PFSK-1 (cell line): Measurements from ENCODE around the gene TAPBP.

Experiments
- POLR2AphosphoS5 ChIP-seq: IDR thresholded peaks from 2 replicates; pipeline ENCODE4 v1.6.1; 2012; ENCODE audit warnings: low read depth, mild to moderate bottlenecking, control low read depth, low read length, moderate library complexity
- SIN3A ChIP-seq: IDR thresholded peaks from 2 replicates; pipeline ENCODE4 v1.6.1; 2012; ENCODE audit warnings: mild to moderate bottlenecking, low read length, moderate library complexity, borderline replicate concordance; ENCODE audit not compliant: insufficient read depth
- TAF1 ChIP-seq: IDR thresholded peaks from 2 replicates; pipeline ENCODE4 v1.6.1; 2012; ENCODE audit warnings: low read length, control low read depth, borderline replicate concordance; ENCODE audit not compliant: insufficient read depth
- TF ChIP-seq, protein P1 (sequence below), 2 experiments: IDR thresholded peaks; 2 replicates each; pipeline versions ENCODE4 v1.6.1 to v1.8.0; 2011 to 2012; ENCODE audit warnings: low read depth in 2 of 2, low read length in 2 of 2, control low read depth in 1 of 2, inconsistent platforms in 1 of 2, mild to moderate bottlenecking in 1 of 2, moderate library complexity in 1 of 2; ENCODE audit not compliant: insufficient read depth in 1 of 2

DNA sequence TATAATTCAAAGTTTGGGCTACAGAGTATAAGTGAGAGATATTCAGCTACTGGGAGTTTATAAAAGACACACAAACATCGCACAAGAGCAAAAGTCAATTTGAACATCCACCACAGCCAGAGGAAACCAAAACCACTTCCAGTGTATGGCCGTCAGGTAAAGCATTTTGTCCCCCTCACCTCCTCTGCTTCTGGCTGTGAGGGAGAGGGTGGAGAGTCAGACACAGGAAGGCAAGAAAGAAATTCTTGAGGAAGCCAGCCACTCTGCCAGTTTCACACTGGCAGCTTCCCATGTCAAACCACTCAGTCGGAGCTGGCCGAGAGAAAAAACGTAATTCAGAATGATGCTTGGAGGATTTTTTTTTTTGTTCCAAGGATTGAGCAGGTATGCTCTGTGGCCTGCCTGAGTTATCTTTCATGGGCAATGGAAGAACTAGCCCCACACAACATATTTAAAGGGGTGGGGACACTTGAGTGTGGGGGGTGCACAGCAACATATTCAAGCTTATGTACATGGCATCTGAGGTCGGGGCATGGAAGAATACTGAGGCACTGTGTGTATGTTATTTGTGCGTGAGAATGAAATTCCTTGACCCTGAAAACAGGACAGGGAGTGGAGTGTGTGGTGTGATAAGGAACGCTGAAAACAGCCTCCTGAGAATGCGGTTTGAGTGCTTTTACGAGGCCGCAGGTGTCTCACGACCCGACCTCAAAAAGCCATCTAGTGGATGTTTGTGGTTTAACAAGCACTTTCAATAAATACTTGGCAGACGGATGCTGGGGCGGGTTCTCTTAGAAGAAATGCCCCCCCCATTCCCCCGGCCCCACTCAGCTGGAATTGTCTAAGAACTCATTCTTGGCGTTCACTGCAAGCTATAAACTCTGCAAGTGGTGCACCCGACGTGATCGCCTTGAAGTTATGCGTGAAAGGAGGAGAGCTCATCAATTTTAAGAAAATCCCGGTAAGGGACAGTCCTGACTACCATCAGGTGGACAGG, 31.1 kb upstream of the TAPBP start:
- TF ChIP-seq, protein P1, sequence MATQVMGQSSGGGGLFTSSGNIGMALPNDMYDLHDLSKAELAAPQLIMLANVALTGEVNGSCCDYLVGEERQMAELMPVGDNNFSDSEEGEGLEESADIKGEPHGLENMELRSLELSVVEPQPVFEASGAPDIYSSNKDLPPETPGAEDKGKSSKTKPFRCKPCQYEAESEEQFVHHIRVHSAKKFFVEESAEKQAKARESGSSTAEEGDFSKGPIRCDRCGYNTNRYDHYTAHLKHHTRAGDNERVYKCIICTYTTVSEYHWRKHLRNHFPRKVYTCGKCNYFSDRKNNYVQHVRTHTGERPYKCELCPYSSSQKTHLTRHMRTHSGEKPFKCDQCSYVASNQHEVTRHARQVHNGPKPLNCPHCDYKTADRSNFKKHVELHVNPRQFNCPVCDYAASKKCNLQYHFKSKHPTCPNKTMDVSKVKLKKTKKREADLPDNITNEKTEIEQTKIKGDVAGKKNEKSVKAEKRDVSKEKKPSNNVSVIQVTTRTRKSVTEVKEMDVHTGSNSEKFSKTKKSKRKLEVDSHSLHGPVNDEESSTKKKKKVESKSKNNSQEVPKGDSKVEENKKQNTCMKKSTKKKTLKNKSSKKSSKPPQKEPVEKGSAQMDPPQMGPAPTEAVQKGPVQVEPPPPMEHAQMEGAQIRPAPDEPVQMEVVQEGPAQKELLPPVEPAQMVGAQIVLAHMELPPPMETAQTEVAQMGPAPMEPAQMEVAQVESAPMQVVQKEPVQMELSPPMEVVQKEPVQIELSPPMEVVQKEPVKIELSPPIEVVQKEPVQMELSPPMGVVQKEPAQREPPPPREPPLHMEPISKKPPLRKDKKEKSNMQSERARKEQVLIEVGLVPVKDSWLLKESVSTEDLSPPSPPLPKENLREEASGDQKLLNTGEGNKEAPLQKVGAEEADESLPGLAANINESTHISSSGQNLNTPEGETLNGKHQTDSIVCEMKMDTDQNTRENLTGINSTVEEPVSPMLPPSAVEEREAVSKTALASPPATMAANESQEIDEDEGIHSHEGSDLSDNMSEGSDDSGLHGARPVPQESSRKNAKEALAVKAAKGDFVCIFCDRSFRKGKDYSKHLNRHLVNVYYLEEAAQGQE (IDR thresholded peaks at IDR 0.05; ENCODE audit: insufficient read depth in 1 of 2, low read depth in 2 of 2, low read length in 2 of 2): no peak
- no peak for TF ChIP-seq SIN3A
- TF ChIP-seq TAF1: no peak
- no peak for TF ChIP-seq POLR2AphosphoS5
